ENCODE data around the gene TRIM49. TPM values are rescaled to one million over a fixed set of nuclear protein-coding genes. Genes with fewer than 3 reads are reported as not detected.

Gene TRIM49
- 0.08 TPM in 2 replicates for total RNA-seq (2014; rRNA removed; shearing (Covaris generic))

GRCh38 chr11:89808475-89808874 lies at the start of gene TRIM49:
TSS of gene TRIM49 (minus strand) at chr11:89808575. CDS start at chr11:89804469, 4,106 bp downstream.

Small RNAs within 50 kb of the gene (small RNA-seq; reads per million reads assigned to genes)
- not detected for gene AP003122.3

Other genes starting within 250 kb of the TRIM49 start
- not detected in 2 replicates for gene TRIM77, start 98.3 kb downstream of the TRIM49 start, total RNA-seq (2014; rRNA removed; shearing (Covaris generic))
- 0.27 TPM in 1 of 2 replicates, not detected in the other for gene TRIM64B, start 69.9 kb upstream of the TRIM49 start, total RNA-seq (2014; rRNA removed; shearing (Covaris generic))
- 0.08 TPM in 1 of 2 replicates, not detected in the other for gene TRIM49D1, start 113.7 kb upstream of the TRIM49 start, total RNA-seq (2014; rRNA removed; shearing (Covaris generic))
- 0.45 TPM in 1 of 2 replicates, not detected in the other for gene TRIM49D2, start 115.5 kb upstream of the TRIM49 start, total RNA-seq (2014; rRNA removed; shearing (Covaris generic))
- gene TRIM64, start 157.5 kb upstream of the TRIM49 start, total RNA-seq (2014; rRNA removed; shearing (Covaris generic)) = not detected in 2 replicates
- gene TRIM49C, start 222.5 kb upstream of the TRIM49 start, total RNA-seq (2014; rRNA removed; shearing (Covaris generic)) = 0.08 and 0.15 TPM in 2 replicates